PC-9 (cell line): ENCODE measurements around the gene TMEM147. TPM values are rescaled to one million over a fixed set of nuclear protein-coding genes. Genes with fewer than 3 reads are reported as not detected.

ENCODE experiments used
- BruUV-seq: library from RNA; stranded (reverse); fragments of 400-500 nt; replicated peaks from 2 replicates; lab custom pipeline; 2021; lab: Mats Ljungman, UMichigan
- CTCF ChIA-PET: fragments of 300-600 bp; sonication (Branson Sonifier 250); formaldehyde crosslinking; loops from one replicate; lab custom pipeline; 2022; ENCODE audit warnings: antibody characterized with exemption; lab: Charles Lee
- POLR2A ChIA-PET: fragments of 300-600 bp; sonication (Branson Sonifier 250); formaldehyde crosslinking; loops from one replicate; lab custom pipeline; 2022; ENCODE audit warnings: antibody characterized with exemption; ENCODE audit not compliant: unreplicated experiment; lab: Charles Lee
- DNase-seq, 2 experiments: peaks; one replicate each; pipeline versions ENCODE4 v3.0.0 to v3.0.0-alpha.2; 2015 to 2022; ENCODE audit warnings: mixed read lengths in 1 of 2
- H2AFZ ChIP-seq: fragments of 200-600 bp; sonication (generic); 2 replicates; pipeline ENCODE4 v1.8.1; 2017; ENCODE audit warnings: antibody characterized with exemption
- H3F3A ChIP-seq: fragments of 200-600 bp; sonication (generic); 2 replicates; pipeline ENCODE4 v1.8.1; 2017; ENCODE audit warnings: antibody characterized with exemption, mild to moderate bottlenecking, low read depth; ENCODE audit not compliant: insufficient read depth
- H3K27ac ChIP-seq: fragments of 200-600 bp; sonication (generic); 2 replicates; pipeline ENCODE4 v1.6.1; 2016; ENCODE audit warnings: mixed run types
- H3K27me3 ChIP-seq: fragments of 200-600 bp; sonication (generic); 2 replicates; pipeline ENCODE4 v1.6.1; 2016; ENCODE audit warnings: low read depth, mixed run types; ENCODE audit not compliant: insufficient read depth
- H3K36me3 ChIP-seq: fragments of 200-600 bp; sonication (generic); 2 replicates; pipeline ENCODE4 v1.6.1; 2016; ENCODE audit warnings: low read depth, mixed run types
- H3K4me1 ChIP-seq: fragments of 200-600 bp; sonication (generic); replicated peaks from 2 replicates; pipeline ENCODE4 v1.6.1; 2016; ENCODE audit warnings: mixed run types; ENCODE audit not compliant: insufficient read depth
- H3K4me2 ChIP-seq: fragments of 200-600 bp; sonication (generic); 2 replicates; pipeline ENCODE4 v1.6.1; 2017; ENCODE audit warnings: mixed run types
- H3K4me3 ChIP-seq: fragments of 200-600 bp; sonication (generic); 2 replicates; pipeline ENCODE4 v1.6.1; 2016; ENCODE audit warnings: mixed run types
- H3K79me2 ChIP-seq: fragments of 200-600 bp; sonication (generic); 2 replicates; pipeline ENCODE4 v1.6.1; 2017; ENCODE audit warnings: low read depth, mixed run types
- H3K9me2 ChIP-seq: fragments of 200-600 bp; sonication (generic); 2 replicates; pipeline ENCODE4 v1.8.1; 2017; ENCODE audit warnings: mild to moderate bottlenecking; ENCODE audit not compliant: insufficient read depth
- H3K9me3 ChIP-seq: fragments of 200-600 bp; sonication (generic); 2 replicates; pipeline ENCODE4 v1.8.1; 2016; ENCODE audit warnings: low read depth; ENCODE audit not compliant: insufficient read depth
- H4K20me1 ChIP-seq: fragments of 200-600 bp; sonication (generic); 2 replicates; pipeline ENCODE4 v1.8.1; 2017; ENCODE audit not compliant: insufficient read depth
- CTCF ChIP-seq: fragments of 200-600 bp; sonication (generic); conservative IDR thresholded peaks from 2 replicates; pipeline ENCODE4 v1.6.1; 2017; ENCODE audit warnings: mixed run types, antibody characterized with exemption, mild to moderate bottlenecking, moderate library complexity
- EZH2 ChIP-seq: fragments of 200-600 bp; sonication (generic); IDR thresholded peaks from 2 replicates; pipeline ENCODE4 v1.8.0; 2017; ENCODE audit warnings: antibody characterized with exemption, low read depth
- intact Hi-C: fragments of 100-400 bp; cut with micrococcal nuclease; formaldehyde crosslinking; loops from one replicate; pipeline ENCODE4 v1.10.0; 2022; ENCODE audit not compliant: unreplicated experiment
- total RNA-seq: library from RNA; stranded (reverse); gene quantifications from 2 replicates; pipeline ENCODE4 v1.2.3, GENCODE V29; 2021

The TMEM147 gene
- total RNA-seq, 1 experiment from 2014 or later: 82.6 TPM

DNA sequence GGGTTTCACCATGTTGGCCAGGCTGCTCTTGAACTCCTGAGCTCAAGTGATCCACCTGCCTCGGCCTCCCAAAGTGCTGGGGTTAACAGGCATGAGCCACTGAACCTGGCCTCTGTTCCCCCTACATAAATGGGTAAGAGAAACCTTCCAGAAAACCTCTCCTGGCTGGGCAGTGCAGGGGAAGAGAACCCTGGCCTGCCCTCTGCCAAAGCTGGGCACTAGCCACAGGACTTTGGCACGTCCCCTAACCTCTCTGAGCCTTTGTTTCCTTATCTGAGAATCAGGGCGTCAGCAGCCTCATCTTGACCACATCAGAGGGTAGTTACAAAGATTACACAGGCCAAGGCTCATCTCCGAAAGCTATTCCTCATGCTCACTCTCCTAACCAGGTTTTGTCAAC lies 19.6 kb upstream of the TMEM147 start:
- H3K27me3 ChIP-seq: peaks cover 9% of the 10 kb centered on the region; the same call in 1 of the 2 replicates
- no peaks in the 10 kb centered on the region for H3K9me3 ChIP-seq
- ChIA-PET POLR2A (no interaction called here), CTCF (no interaction called here)
- no peak overlapping the region for H3K4me3 ChIP-seq
- 0 out of 2 replicates have a peak, but pooled peaks cover 8% of the 10 kb centered on the region for H3K4me1 ChIP-seq
- H2AFZ ChIP-seq: no peak overlapping the region
- no peaks in the 10 kb centered on the region for H4K20me1 ChIP-seq
- H3K36me3 ChIP-seq: no peaks in the 10 kb centered on the region
- peaks cover 2% of the 10 kb centered on the region; the same call in 1 of the 2 replicates for H3F3A ChIP-seq
- no peak overlapping the region for H3K4me2 ChIP-seq
- DNase-seq: no peak
- intact Hi-C loops: no loop called here
- BruUV-seq: no TSS peak
- no peak overlapping the region for H3K27ac ChIP-seq
- no peaks in the 10 kb centered on the region for H3K79me2 ChIP-seq
- TF ChIP-seq EZH2 (no peak), CTCF (no peak)
- H3K9me2 ChIP-seq: no peaks in the 10 kb centered on the region

DNA sequence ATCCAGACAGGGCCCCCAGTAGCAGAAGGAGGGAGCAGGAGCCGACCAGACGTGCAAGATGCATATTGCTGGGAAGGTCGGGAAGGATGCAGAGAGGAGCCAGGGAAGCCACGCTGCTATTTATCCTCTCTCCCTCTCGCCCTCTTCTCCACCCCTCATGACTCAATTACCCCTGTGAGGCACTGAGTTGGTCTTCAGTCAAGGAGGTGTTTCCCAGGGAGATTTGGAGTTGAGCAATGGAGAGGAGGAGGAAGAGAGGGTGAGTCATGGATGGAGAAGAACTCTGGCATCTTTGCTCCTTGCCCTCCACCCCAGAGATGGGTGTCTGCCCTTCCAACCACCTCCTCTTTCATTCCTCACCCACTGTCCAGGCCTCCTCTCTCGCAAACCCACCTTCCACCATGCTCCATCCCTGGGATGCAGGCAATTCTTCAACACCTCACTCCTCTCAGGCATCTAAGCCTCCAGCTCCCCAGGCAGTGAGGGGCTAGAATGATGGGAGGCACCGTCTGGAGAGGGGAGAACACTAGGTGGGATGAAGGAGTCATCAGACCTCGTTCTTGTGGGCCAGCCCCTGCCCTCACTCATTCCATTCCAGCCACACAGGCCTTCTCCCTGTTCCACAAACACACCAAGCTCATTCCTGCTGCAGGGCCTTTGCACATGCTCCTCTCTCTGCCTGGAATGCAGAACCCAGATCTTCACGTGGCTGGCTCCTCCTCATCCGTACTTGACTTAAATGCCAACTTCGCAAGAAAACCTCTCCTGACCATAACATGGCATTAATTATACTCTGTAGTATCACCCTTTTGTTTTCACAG lies 17.0 kb upstream of the TMEM147 start, which contains the start of gene SBSN:
Gene SBSN (minus strand): TSS at position 94 of the 821 bp plus-strand sequence. CDS start 30 bp downstream, at position 64.
- Histone ChIP-seq H3K27ac (no peak within 1 kb of the TSS), H3K79me2 (no peaks in the 10 kb centered on the region), H4K20me1 (no peaks in the 10 kb centered on the region), H3K27me3 (peaks cover 9% of the 10 kb centered on the region; the same call in 1 of the 2 replicates), H3K9me2 (no peaks in the 10 kb centered on the region), H2AFZ (no peak within 1 kb of the TSS), H3F3A (peaks cover 3% of the 10 kb centered on the region; the same call in 1 of the 2 replicates), H3K4me3 (no peak within 1 kb of the TSS), H3K4me2 (no peak within 1 kb of the TSS), H3K9me3 (no peaks in the 10 kb centered on the region), H3K4me1 (0 out of 2 replicates have a peak, but pooled peaks cover 13% of the 10 kb centered on the region), H3K36me3 (no peaks in the 10 kb centered on the region)
- POLR2A ChIA-PET: no interaction called here
- no TSS peak for BruUV-seq
- TF ChIP-seq CTCF: no peak
- no peak for TF ChIP-seq EZH2
- CTCF ChIA-PET: no interaction called here
- DNase-seq: no peak
- intact Hi-C loops: no loop called here

- Histone ChIP-seq H3K4me1 (0 out of 2 replicates have a peak, but pooled peaks cover 13% of the 10 kb centered on the region), H3K4me3 (no peak overlapping the region), H3K9me2 (no peaks in the 10 kb centered on the region), H3K79me2 (no peaks in the 10 kb centered on the region), H3K4me2 (no peak overlapping the region), H4K20me1 (no peaks in the 10 kb centered on the region), H2AFZ (no peak overlapping the region), H3F3A (peaks cover 3% of the 10 kb centered on the region; the same call in 1 of the 2 replicates), H3K27me3 (peaks cover 5% of the 10 kb centered on the region; the same call in 1 of the 2 replicates), H3K27ac (no peak overlapping the region), H3K36me3 (no peaks in the 10 kb centered on the region), H3K9me3 (no peaks in the 10 kb centered on the region)
- ChIA-PET CTCF (no interaction called here), POLR2A (no interaction called here)
- DNase-seq: no peak
- intact Hi-C loops: no loop called here
- no peak for TF ChIP-seq EZH2
- TF ChIP-seq CTCF: no peak
- BruUV-seq: no TSS peak
These were observed 15.9 kb upstream of the TMEM147 start for GRCh38 chr19:35529241-35530218.
